ENCODE data around the gene PRKAG2.
"Not testable (repeated sequence)": the region's sequence is repeated elsewhere in the genome, so short reads cannot be mapped to it uniquely, and the experiment has no call there.

Gene PRKAG2

GRCh38 chr7:151797667-151798307, 79.1 kb downstream of the PRKAG2 start:
- DNase-seq: not testable (repeated sequence)

- no peak for DNase-seq
Observed at GRCh38 chr7:151796871-151797537, 79.9 kb downstream of the PRKAG2 start.

DNA sequence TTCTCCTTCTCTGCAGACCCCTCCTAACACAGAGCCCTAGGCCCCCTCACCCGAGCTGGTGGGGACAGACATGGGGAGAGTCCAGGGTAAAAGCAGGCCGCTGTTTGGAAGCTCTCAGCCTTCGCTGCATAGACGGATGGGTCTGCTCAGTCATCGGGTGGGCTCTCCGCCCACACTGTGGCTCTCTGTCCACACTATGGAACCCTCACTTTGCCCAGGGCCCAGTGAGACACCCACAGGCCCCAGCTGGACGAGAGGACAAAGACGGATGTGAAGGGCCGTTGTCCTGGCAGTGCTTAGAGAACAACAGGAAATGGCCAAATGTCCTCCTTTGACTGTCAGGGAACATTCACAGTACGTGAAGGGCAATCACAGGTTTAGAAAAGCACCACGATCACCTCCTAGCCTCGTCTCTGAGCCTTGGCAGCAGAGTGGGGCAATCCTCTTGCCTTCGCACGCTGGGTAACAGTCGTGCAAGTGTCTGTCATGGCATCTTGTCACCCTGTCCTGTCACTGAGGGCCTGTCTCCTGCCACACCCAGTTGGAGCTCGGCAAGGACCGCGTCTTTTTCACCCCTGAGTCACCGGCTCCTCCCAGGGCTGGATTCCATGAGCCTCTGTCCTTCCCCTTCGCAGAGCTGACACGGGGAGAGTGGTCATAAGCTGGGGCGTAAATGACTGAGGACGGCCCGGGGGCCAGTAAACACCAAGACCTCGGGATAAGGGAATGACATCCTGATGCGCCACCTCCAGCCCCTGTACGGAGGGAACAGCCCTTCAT, 80.6 kb downstream of the PRKAG2 start:
- no peak for DNase-seq

GRCh38 chr7:151795168-151795811, 81.6 kb downstream of the PRKAG2 start:
- no peak for DNase-seq

DNA sequence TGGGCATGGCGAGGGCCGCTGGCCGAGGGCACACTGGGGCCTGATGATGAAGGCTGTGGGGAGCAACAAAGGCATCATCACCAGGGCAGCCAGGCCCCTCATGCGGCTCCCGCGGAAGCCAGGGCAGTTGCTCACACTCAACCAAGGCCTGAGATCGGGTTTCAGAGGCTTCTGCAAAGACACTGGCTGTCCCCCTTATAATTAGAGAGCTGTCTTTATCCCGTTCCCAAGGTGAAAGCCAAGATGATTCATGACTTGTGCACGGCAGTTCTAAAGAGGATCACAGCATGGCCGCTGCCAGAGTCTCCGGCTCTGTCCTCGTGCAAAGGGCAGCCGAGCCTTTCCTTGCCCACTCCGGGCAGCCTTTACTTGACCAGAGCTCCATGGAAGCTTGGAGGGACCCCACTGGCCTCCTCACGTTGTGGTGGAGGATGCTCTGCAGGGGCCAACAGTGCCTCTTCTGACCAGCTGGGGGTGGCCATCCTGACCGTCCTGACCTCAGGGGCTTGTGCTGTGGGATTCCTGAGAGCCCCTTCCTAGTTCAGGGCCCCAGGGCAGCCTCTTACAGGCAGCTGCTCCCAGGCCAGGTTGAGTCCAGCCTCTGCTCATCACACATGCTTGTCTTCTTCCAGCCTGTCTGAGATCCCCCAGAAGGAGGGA, 82.3 kb downstream of the PRKAG2 start:
- DNase-seq: no peak

- DNase-seq: no peak
Observed at GRCh38 chr7:151793991-151794507, 82.9 kb downstream of the PRKAG2 start.

GRCh38 chr7:151793531-151793951, 83.4 kb downstream of the PRKAG2 start:
- no peak for DNase-seq

DNA sequence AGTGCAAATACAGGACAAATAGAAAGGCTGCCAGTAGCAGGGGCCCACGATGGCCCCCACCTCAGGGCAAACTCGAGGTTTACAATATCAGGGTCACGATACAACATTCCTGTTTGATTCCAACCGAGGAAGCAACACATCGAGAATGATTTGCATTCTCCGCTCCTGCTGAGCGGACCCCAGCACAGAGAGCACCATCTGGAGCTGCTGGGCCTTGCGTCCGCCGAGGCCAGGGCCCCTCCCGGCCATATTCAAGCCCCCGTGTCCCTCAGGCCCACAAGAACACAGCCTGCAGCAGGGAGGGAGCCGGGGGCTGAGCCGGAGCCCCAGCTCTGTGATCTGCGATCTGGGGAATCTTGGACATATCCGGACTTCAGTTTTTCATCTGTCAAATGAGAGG, 84.3 kb downstream of the PRKAG2 start:
- DNase-seq: no peak

DNA sequence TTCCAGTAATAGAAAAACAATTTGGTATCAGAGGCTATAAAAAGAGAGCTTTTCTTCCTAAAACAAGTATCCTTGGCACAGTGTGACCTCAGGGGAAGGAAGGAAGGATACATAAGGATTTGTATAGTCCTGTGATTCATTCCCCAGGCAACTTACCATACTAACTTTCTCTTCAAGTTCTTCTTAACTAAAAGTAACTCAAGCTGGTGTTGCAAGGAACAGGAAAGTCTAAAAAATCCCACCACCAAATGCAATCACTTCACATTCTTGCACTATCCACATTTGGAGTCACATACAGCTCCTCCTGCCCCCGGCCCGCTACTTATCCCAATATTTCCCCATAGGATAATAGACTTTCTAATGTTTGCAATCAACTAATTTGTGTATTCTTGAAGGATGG, 84.8 kb downstream of the PRKAG2 start:
- DNase-seq: no peak

DNA sequence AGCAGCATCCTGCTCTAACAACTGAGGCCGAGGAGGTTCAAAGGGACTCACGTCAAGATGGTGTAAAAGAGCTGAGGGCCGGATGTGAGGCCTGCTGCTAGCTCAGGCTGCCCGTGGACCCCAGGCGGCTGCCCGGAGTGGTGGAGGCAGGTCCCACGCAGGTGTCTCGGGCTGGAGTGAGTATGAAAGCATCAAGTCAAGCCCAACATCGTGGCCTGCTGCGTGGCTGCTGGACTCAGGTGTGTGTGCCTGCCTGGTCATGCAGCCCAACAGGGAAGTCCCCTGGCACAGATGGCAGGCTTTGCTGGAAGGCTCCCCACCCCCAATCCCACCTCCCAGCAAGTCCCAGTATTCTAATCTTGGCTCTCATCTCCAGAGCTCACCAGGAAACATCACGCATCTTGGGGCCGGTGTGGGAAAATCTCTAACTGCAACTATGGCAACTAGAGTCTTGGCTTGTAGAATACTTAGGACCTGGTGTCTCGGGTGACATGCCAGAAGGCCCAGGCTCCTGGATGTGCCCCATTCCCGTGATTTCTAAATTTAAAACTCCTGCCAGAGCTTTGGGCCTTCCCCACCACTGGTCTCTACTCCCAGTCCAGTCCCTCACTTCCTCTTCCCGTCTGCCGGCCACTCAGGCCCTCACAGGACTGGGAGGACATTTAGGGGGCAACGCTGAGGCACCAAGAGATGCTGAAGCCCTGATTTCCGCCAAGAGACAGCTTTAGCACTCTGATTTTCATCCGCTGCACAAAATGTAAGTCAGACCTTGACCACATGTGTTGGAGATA, 85.9 kb downstream of the PRKAG2 start:
- DNase-seq: no peak

- no peak for DNase-seq
Observed at GRCh38 chr7:151790095-151790829, 86.7 kb downstream of the PRKAG2 start.

DNA sequence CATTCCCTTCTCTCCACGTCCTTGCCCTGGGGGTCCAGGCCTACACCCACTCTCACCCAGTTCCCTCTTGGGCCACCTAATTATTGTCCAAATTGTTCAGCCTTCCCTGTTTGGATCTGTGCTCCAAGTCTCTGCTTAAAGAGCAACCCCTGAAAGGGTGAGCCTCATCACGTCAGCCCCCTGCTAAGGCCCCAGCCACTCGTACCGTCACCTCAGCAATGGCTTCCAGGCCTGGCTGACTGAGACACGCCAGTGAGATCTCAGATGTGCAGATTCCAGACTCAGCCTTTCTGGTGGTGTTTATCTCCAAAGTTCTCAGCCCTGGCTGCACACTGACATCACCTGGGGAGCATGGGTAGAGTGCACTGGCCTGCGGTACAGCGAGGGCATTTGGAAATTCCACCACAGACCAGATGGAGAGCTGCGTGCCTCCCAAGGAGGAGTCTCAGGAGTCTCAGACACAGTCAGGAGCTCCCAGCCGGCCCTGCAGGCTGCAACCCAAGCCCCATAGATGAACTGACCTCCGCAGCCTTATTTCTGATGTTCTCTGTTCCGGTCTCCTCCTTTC, 87.5 kb downstream of the PRKAG2 start:
- DNase-seq: no peak

- DNase-seq: no peak
Observed at GRCh38 chr7:151787348-151787747, 89.6 kb downstream of the PRKAG2 start.

- no peak for DNase-seq
Observed at GRCh38 chr7:151786936-151787335, 90.0 kb downstream of the PRKAG2 start.

- no peak for DNase-seq
Observed at GRCh38 chr7:151786241-151786640, 90.7 kb downstream of the PRKAG2 start.

DNA sequence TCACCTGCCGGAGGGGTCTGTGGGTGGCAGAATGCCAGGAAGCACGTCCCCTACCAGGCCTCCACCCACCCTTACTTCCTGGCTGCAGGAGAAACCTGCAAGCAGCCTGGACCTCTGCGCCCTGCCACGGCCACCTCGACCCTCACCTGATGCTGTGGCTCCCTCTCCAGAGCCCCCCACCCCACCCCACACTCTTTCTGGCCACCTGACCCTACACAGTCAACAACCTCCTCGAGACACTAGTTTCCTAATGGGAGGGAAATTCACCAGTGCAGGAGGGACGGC, 91.3 kb downstream of the PRKAG2 start:
- DNase-seq: no peak

DNA sequence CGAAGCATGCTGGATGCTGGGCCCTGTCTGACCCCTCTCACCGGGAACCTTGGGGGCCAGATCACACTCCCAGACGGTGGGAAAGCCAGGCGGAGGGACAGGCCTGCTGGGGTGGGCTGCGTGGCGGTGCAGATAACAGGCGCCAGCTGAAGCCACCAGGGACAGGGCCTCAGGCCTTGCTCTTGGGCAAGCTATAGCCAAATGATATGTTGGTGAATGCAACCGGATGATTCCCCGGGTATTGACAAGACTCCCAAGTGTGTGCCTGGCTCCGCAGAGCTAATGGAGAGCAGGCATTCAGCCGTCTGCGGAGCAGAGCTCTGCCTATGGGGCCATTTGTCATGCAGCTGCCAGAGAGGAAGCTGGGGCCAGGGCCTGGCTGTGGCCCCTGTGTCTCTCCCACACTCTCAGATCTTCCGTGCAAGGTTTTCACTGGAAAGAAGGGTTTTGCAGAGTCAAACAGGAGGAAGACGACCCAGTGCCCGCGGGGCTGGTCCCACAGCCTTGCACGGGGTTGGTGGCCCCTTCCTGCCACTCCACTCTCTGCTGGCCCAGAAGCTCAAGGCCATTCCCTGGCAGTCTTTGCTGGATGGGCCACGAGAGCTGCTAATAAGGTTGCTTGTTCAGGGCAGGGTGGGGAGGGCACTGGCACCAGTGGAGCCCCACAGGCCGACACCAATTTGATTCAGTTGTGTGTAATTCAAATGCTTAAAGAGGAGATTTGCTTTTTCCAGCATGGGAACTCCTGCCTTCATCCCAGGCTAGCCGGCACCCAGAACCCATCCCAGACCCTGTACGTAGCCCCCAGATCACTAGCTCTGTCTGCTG, 91.8 kb downstream of the PRKAG2 start:
- DNase-seq: no peak

DNA sequence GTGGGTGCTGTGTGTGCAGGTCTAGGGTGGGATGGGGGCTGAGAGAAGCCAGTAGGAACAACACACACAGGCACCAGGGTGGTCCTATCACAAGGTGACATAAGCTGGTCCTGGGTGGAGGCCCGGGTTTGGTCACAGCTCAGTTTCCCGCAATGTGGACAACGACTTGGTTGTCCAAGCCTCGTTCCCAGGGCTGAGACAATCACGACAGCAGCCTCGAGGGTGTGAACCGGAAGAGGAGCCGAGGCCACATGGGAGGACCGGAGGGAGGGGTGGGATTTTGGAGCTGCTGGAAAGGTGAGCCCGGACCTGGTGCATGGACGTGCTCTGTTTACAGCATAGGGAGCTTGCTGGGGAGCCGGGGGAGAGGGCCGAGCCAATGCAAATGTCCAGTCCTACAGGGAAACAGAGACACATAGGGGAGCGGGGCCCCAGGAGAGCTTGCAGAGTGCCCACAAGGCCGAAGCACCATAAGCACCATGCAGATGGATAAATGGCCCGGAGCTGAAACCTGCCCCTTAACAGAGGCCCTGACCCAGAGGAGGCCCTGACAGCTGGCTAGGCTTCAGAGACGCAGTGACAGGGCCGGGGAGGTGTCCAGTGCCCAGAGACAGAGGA, 92.8 kb downstream of the PRKAG2 start:
- no peak for DNase-seq

DNA sequence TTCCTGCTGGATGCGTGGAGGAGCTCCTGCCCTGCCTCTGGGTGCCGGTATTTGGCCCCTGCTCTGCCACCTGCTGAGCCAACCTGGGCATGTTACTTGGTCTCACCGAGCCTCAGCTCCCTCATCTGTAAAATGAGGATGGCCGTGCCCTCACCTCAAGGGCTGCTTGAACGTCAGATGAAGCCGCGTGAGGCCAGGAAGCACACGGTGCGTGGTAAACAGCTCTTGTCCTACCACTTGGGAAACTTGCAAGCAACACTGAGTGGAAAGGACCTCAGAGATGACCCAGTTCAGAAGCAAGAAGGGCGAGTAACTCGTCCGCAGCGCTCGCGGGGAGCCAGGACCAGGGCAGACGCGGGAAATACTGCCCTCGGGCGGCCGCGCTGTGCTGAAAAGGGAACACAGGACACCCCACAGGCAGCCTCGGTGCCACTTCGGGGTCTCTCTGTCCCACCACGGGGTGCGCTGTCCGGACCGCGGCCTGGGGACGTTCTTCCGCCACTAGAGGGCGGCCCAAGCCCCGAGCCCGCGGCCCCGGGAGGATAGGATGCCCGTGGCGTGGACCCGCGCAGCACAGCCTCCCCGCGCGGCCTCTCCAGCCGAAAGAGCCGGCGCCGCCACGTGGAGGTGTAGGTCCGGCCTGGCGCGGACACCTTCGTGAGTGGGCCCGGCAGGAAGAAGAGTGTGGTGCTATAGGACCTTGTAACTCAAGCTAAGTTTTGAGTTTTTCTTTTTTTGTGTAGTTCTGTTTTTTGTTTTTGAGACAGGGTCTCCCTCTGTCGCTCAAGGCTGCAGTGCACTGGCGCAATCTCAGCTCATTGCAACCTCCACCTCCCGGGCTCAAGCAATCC, 94.1 kb downstream of the PRKAG2 start:
- no peak for DNase-seq
